HG02588 (cell line): ENCODE data around the gene RNU5B-1.
"Not testable (repeated sequence)": the region's sequence is repeated elsewhere in the genome, so short reads cannot be mapped to it uniquely, and the experiment has no call there.

ENCODE experiments used
- ATAC-seq: cut with Tn5 transposase; IDR thresholded peaks from one replicate; pipeline ENCODE4 v1.9.1; 2021; ENCODE audit warnings: mild to moderate bottlenecking, moderate library complexity; ENCODE audit not compliant: unreplicated experiment

Gene RNU5B-1

DNA sequence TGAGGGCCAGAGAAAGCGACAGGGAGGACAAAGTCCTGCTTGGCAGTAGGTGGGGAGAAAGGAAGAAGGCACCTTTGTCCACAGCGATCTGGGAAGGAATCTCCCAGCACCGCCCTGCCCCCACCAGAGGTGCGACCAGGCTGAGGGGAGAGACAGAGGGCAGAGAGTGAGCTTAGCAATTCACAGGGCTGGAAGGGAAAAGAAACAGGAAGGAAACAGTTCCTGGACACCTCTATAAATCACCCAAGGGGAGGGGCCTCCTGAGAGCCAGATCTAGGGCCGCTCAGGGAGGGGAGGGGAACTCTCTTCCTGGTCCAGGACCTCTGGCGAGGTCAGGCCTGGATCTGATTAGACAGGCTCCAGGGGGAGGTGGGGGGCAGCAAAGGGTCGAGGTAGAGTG lies 35.4 kb downstream of the RNU5B-1 start:
- ATAC-seq = no peak

DNA sequence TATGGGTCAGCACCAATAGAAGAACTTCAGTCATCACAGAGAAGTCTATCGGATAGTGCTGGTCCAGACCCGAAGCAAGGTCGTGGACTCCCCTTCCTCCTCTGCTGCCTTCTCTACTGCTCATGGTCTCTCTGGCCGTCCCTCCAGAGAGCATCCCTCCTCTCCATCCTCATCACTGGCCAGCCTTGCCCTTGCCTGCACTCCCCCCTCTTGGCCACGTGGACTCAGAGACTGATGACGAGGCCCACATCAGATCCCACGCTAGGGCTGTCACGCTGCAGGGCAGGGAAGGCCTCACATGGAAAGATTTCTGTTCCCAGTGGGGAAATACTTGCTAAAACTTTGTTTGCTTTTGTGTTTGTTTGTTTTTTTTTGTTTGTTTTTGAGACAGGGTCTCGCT lies 38.0 kb downstream of the RNU5B-1 start:
- no peak for ATAC-seq

GRCh38 chr15:65343374-65343981 lies 39.0 kb downstream of the RNU5B-1 start:
- no peak for ATAC-seq

- ATAC-seq = no peak
Measured at GRCh38 chr15:65344214-65344913, 39.9 kb downstream of the RNU5B-1 start.

DNA sequence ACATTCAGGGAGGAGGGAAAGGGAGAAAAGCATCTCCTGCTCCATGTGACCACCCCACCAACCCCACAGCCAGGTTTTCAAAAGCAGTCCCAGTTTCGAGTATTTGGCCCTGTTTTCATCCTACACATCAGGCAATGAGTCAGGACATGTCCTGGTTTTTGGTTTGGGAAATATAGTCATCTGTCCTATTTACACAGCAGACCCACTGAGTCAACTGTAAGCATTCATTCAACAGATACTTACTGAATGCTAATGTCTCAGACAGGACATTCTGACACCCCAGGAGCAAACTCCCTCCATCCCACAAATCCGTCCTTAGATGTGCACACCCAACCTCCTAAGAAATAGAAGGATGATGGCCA lies 40.4 kb downstream of the RNU5B-1 start:
- ATAC-seq = no peak

- no peak for ATAC-seq
Measured at GRCh38 chr15:65346856-65347598, 42.5 kb downstream of the RNU5B-1 start.

DNA sequence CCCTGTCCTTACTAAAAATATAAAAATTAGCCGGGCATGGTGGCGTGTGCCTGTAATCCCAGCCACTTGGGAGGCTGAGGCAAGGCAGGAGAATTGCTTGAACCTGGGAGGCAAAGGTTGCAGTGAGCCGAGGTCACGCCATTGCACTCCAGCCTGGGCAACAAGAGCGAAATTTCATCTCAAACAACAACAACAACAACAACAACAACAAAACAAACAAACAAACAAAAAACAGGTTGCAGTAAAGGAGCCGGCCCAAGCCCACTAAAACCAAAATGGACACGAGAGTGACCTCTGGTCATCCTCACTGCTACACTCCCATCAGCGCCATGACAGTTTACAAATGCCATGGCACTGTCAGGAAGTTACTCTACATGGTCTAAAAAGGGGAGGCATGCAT lies 43.3 kb downstream of the RNU5B-1 start:
- ATAC-seq = not testable (repeated sequence)

GRCh38 chr15:65349338-65349737 lies 44.9 kb downstream of the RNU5B-1 start:
- no peak for ATAC-seq

DNA sequence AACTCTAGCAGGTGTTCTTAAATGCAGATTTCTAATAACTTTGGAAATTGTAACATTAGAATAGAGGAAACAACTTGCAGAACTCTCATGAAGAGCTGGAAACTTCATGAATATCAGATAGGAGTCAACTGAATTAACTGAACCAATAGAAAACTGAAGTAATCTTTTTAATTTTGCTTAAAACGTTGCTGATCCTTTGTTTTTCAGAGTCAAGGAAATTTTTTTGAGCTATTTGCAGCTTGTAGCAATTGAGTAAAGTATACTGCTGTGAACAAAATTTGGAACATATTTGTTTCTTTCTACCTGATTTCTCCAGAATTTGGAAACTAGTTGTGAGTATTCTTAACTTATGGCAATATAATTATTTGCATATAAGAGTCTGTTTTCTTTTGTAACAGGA lies 47.5 kb downstream of the RNU5B-1 start:
- ATAC-seq = not testable (repeated sequence)
